ENCODE data around the gene PPP1R1C.
"Not testable (repeated sequence)": the region's sequence is repeated elsewhere in the genome, so short reads cannot be mapped to it uniquely, and the experiment has no call there.

PPP1R1C gene

GRCh38 chr2:182015334-182016109 is 29.9 kb downstream of the PPP1R1C start:
- no peak for DNase-seq

- DNase-seq, result no peak
Observed at GRCh38 chr2:182018218-182018617, 32.6 kb downstream of the PPP1R1C start.

- DNase-seq, result no peak
Observed at GRCh38 chr2:182019731-182020130, 34.1 kb downstream of the PPP1R1C start.

- DNase-seq, result no peak
Observed at GRCh38 chr2:182020286-182021070, 34.8 kb downstream of the PPP1R1C start.

GRCh38 chr2:182023235-182023634 is 37.6 kb downstream of the PPP1R1C start:
- no peak for DNase-seq

- DNase-seq, result not testable (repeated sequence)
Observed at GRCh38 chr2:182030875-182031274, 45.2 kb downstream of the PPP1R1C start.

GRCh38 chr2:182031956-182032355 is 46.3 kb downstream of the PPP1R1C start:
- no peak for DNase-seq

GRCh38 chr2:182033449-182033848 is 47.8 kb downstream of the PPP1R1C start:
- no peak for DNase-seq

- no peak for DNase-seq
Observed at GRCh38 chr2:182038576-182038975, 52.9 kb downstream of the PPP1R1C start.

- DNase-seq, result no peak
Observed at GRCh38 chr2:182043021-182043420, 57.4 kb downstream of the PPP1R1C start.

GRCh38 chr2:182043861-182044260 is 58.2 kb downstream of the PPP1R1C start:
- DNase-seq, result no peak

GRCh38 chr2:182047544-182047943 is 61.9 kb downstream of the PPP1R1C start:
- no peak for DNase-seq

GRCh38 chr2:182048088-182048487 is 62.4 kb downstream of the PPP1R1C start:
- no peak for DNase-seq

- no peak for DNase-seq
Observed at GRCh38 chr2:182048621-182049020, 63.0 kb downstream of the PPP1R1C start.

GRCh38 chr2:182049372-182050148 is 63.9 kb downstream of the PPP1R1C start:
- no peak for DNase-seq

GRCh38 chr2:182050333-182051135 is 64.9 kb downstream of the PPP1R1C start:
- DNase-seq, result no peak

GRCh38 chr2:182055993-182056392 is 70.3 kb downstream of the PPP1R1C start:
- DNase-seq, result no peak

GRCh38 chr2:182057002-182057401 is 71.3 kb downstream of the PPP1R1C start:
- no peak for DNase-seq

GRCh38 chr2:182058056-182058455 is 72.4 kb downstream of the PPP1R1C start:
- no peak for DNase-seq

GRCh38 chr2:182061739-182062138 is 76.1 kb downstream of the PPP1R1C start:
- DNase-seq, result no peak

- DNase-seq, result no peak
Observed at GRCh38 chr2:182062329-182062972, 76.8 kb downstream of the PPP1R1C start.
